PC-3 (cell line): Measurements from ENCODE around the gene TMEM131. TPM values are rescaled to one million over a fixed set of nuclear protein-coding genes. Genes with fewer than 3 reads are reported as not detected.
"Not testable (repeated sequence)": the region's sequence is repeated elsewhere in the genome, so short reads cannot be mapped to it uniquely, and the experiment has no call there.

Experiments used
- ATAC-seq: fragments of 200-7000 bp; cut with Tn5 transposase; 2 replicates; pipeline ENCODE4 v1.9.1; 2020; ENCODE audit warnings: mild to moderate bottlenecking, moderate library complexity
- BruUV-seq: library from RNA; stranded (reverse); fragments of 400-500 nt; replicated peaks from 2 replicates; lab custom pipeline; 2021; lab: Mats Ljungman, UMichigan
- CTCF ChIA-PET: fragments of 300-600 bp; sonication (Branson Sonifier 250); formaldehyde crosslinking; loops from one replicate; lab custom pipeline; 2022; ENCODE audit warnings: antibody characterized with exemption; lab: Charles Lee
- POLR2A ChIA-PET: fragments of 300-600 bp; sonication (Branson Sonifier 250); formaldehyde crosslinking; loops from one replicate; lab custom pipeline; 2022; ENCODE audit warnings: antibody characterized with exemption; ENCODE audit not compliant: unreplicated experiment; lab: Charles Lee
- DNase-seq: peaks from one replicate; pipeline ENCODE4 v3.0.0-alpha.2; 2015
- H2AFZ ChIP-seq: fragments of 300-600 bp; sonication (generic); 2 replicates; pipeline ENCODE4 v1.6.0; 2016; ENCODE audit warnings: antibody characterized with exemption, low read length
- H3F3A ChIP-seq: fragments of 300-600 bp; sonication (generic); one replicate; pipeline ENCODE4 v1.6.0; 2017; ENCODE audit warnings: antibody characterized with exemption, low read length, control low read depth, mild to moderate bottlenecking; ENCODE audit not compliant: unreplicated experiment
- H3K27ac ChIP-seq: fragments of 300-600 bp; sonication (generic); 2 replicates; pipeline ENCODE4 v1.5.1; 2016; ENCODE audit warnings: mild to moderate bottlenecking, low read length
- H3K27me3 ChIP-seq: fragments of 300-600 bp; sonication (generic); 2 replicates; pipeline ENCODE4 v1.6.1; 2016; ENCODE audit warnings: low read length, mixed read lengths
- H3K36me3 ChIP-seq: fragments of 300-600 bp; sonication (generic); 2 replicates; pipeline ENCODE4 v1.6.1; 2016; ENCODE audit warnings: low read depth, mixed run types, low read length, mixed read lengths
- H3K4me1 ChIP-seq: fragments of 300-600 bp; sonication (generic); 2 replicates; pipeline ENCODE4 v1.5.1; 2016; ENCODE audit warnings: low read length; ENCODE audit not compliant: insufficient read depth
- H3K4me2 ChIP-seq: fragments of 300-600 bp; sonication (generic); 2 replicates; pipeline ENCODE4 v1.6.0; 2016; ENCODE audit warnings: low read length
- H3K4me3 ChIP-seq: fragments of 300-600 bp; sonication (generic); 2 replicates; pipeline ENCODE4 v1.5.1; 2016; ENCODE audit warnings: mild to moderate bottlenecking, low read length, mixed read lengths
- H3K79me2 ChIP-seq: fragments of 300-600 bp; sonication (generic); 2 replicates; pipeline ENCODE4 v1.6.1; 2017; ENCODE audit warnings: low read length, mixed read lengths
- H3K9ac ChIP-seq: fragments of 300-600 bp; sonication (generic); 2 replicates; pipeline ENCODE4 v1.6.0; 2016; ENCODE audit warnings: mild to moderate bottlenecking, low read length
- H3K9me2 ChIP-seq: fragments of 300-600 bp; sonication (generic); replicated peaks from 2 replicates; pipeline ENCODE4 v1.6.1; 2016; ENCODE audit warnings: mixed run types, low read length, mixed read lengths
- H3K9me3 ChIP-seq: fragments of 300-600 bp; sonication (generic); 2 replicates; pipeline ENCODE4 v1.6.1; 2016; ENCODE audit warnings: low read length, mixed read lengths
- H4K20me1 ChIP-seq: fragments of 300-600 bp; sonication (generic); 2 replicates; pipeline ENCODE4 v1.6.1; 2016; ENCODE audit warnings: low read length, mixed read lengths
- CTCF ChIP-seq: fragments of 300-600 bp; sonication (generic); conservative IDR thresholded peaks from 2 replicates; pipeline ENCODE4 v1.5.1; 2017; ENCODE audit warnings: antibody characterized with exemption, low read depth, mild to moderate bottlenecking, low read length
- EZH2 ChIP-seq: fragments of 300-600 bp; sonication (generic); IDR thresholded peaks from one replicate; pipeline ENCODE4 v1.6.1; 2017; ENCODE audit warnings: antibody characterized with exemption, mild to moderate bottlenecking, low read length; ENCODE audit not compliant: unreplicated experiment
- EZH2phosphoT487 ChIP-seq: fragments of 300-600 bp; sonication (generic); IDR thresholded peaks from 2 replicates; pipeline ENCODE4 v1.6.1; 2018; ENCODE audit warnings: mild to moderate bottlenecking, antibody characterized with exemption, low read length, borderline replicate concordance
- intact Hi-C: fragments of 100-400 bp; cut with micrococcal nuclease; formaldehyde crosslinking; loops from 2 replicates; pipeline ENCODE4 v1.9.0; 2023
- total RNA-seq: library from RNA; depleted of rRNA; stranded (reverse); fragments of >200 nt; gene quantifications from 2 replicates; pipeline ENCODE4 v1.2.3, GENCODE V29; 2014

The TMEM131 gene
- total RNA-seq, 1 experiment from 2014 or later: 21.1 TPM

GRCh38 chr2:97849881-97850528 lies 145.7 kb downstream of the TMEM131 start:
- H3K9ac ChIP-seq: no peak overlapping the region
- no peaks in the 10 kb centered on the region for H3K27me3 ChIP-seq
- intact Hi-C loops: loop anchor here (1.0 kb wide), 1 partner anchor 19 kb away; no protein-coding TSS in a partner anchor
- no peaks in the 10 kb centered on the region for H3K9me2 ChIP-seq
- H3K4me3 ChIP-seq: no peak overlapping the region
- DNase-seq (no peak), ATAC-seq (no peak)
- no peaks in the 10 kb centered on the region for H3K9me3 ChIP-seq
- H3K4me2 ChIP-seq: no peak overlapping the region
- TF ChIP-seq EZH2 (no peak), EZH2phosphoT487 (no peak), CTCF (no peak)
- H3K79me2 ChIP-seq: peaks cover 38% of the 10 kb centered on the region
- BruUV-seq: no TSS peak
- H4K20me1 ChIP-seq: no peaks in the 10 kb centered on the region
- no peak overlapping the region for H2AFZ ChIP-seq
- H3F3A ChIP-seq: no peaks in the 10 kb centered on the region
- CTCF ChIA-PET: no interaction called here
- H3K27ac ChIP-seq: no peak overlapping the region
- H3K36me3 ChIP-seq: peaks cover 4% of the 10 kb centered on the region; the same call in 1 of the 2 replicates
- H3K4me1 ChIP-seq: no peaks in the 10 kb centered on the region
- POLR2A ChIA-PET: no interaction called here

GRCh38 chr2:97848306-97848705 lies 147.4 kb downstream of the TMEM131 start:
- H3K36me3 ChIP-seq: no peaks in the 10 kb centered on the region
- H3K79me2 ChIP-seq: peaks cover 49% of the 10 kb centered on the region
- no peak overlapping the region for H3K4me3 ChIP-seq
- no peak overlapping the region for H3K9ac ChIP-seq
- no peak for ATAC-seq
- no peaks in the 10 kb centered on the region for H4K20me1 ChIP-seq
- H3K27ac ChIP-seq: peak overlapping the region; percentile 12
- ChIA-PET CTCF (no interaction called here), POLR2A (no interaction called here)
- H3K27me3 ChIP-seq: no peaks in the 10 kb centered on the region
- DNase-seq: no peak
- intact Hi-C loops: no loop called here
- H3K9me2 ChIP-seq: no peaks in the 10 kb centered on the region
- no peaks in the 10 kb centered on the region for H3K4me1 ChIP-seq
- no peak overlapping the region for H3K4me2 ChIP-seq
- H3F3A ChIP-seq: no peaks in the 10 kb centered on the region
- H2AFZ ChIP-seq: no peak overlapping the region
- BruUV-seq: no TSS peak
- TF ChIP-seq EZH2phosphoT487 (no peak), EZH2 (no peak), CTCF (no peak)
- no peaks in the 10 kb centered on the region for H3K9me3 ChIP-seq

GRCh38 chr2:97846716-97847115 lies 149.0 kb downstream of the TMEM131 start:
- intact Hi-C loops, CTCF ChIA-PET, H3F3A ChIP-seq, H3K4me1 ChIP-seq, H3K9me3 ChIP-seq, H3K9me2 ChIP-seq, BruUV-seq, H3K27me3 ChIP-seq, DNase-seq, H2AFZ ChIP-seq, H3K4me3 ChIP-seq, ATAC-seq, POLR2A ChIA-PET, H3K27ac ChIP-seq, H3K4me2 ChIP-seq, H3K36me3 ChIP-seq, H4K20me1 ChIP-seq, H3K9ac ChIP-seq: not testable (repeated sequence)
- H3K79me2 ChIP-seq: peaks cover 49% of the 10 kb centered on the region
